IPS-NIHi11 (cell line): ENCODE data around the gene SERINC5.

Experiments used
- DNase-seq: peaks from one replicate; pipeline ENCODE4 v3.0.0; 2012; ENCODE audit warnings: mixed read lengths, low spot score

The SERINC5 gene

DNA sequence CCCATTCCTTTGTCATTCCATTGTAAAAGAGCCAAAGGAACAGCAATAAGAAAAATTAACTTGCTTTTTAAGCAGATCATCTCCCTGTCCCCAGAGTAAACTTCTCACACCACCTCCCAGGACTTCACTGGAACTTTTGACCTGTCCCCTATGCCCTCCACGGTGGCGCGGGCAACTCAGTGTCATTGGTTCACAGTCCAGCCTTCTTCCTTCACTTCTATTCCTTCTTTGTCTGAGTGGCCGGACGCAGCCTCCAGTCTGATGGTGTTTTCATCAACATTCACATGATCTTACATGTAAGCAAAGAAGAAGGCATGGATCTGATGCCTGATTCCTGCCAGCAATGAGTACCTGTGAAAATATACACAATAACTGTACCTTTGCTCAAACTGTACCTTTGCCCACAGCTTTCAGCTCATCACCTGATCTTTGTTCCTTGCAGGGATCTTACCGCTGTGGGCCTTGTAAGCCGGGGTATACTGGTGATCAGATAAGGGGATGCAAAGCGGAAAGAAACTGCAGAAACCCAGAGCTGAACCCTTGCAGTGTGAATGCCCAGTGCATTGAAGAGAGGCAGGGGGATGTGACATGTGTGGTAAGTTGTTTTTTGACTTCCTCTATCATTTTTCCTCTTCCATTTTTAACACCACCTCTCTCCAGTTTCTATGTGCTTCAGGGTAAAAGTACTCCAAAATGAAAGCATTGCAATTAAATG, 188.2 kb downstream of the SERINC5 start:
- no peak for DNase-seq

- DNase-seq: no peak
Measured at GRCh38 chr5:80067016-80067415, 188.8 kb downstream of the SERINC5 start.

DNA sequence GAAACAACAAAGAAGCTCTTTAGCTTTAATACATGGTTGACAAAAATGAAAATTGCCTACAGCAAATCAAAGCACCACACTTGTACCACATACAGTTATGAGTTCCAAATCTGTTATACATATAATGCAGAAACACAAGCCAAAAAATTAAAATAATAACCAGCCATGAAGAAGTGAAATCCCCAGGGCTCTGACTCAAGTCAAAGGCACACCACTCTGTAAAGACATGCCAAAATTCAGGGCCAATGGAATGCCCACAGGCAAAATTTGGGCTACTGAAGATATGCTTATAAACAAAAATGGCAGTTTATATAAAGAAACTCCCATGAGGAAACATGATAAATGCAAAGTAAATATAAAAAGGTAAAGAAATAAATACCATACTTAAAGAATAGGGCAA, 191.7 kb downstream of the SERINC5 start:
- no peak for DNase-seq
